GM23248 (cell line): ENCODE measurements around the gene SMTNL2.

Experiments used
- EZH2 ChIP-seq: fragments of 200-600 bp; sonication (generic); IDR thresholded peaks from 2 replicates; pipeline ENCODE4 v1.6.1; 2018; ENCODE audit warnings: antibody characterized with exemption, mild to moderate bottlenecking; ENCODE audit not compliant: insufficient read depth, poor library complexity, severe bottlenecking
- EZH2phosphoT487 ChIP-seq: fragments of 200-600 bp; sonication (generic); IDR thresholded peaks from 2 replicates; pipeline ENCODE4 v1.6.1; 2018; ENCODE audit warnings: antibody characterized with exemption, moderate library complexity, mild to moderate bottlenecking, low read depth; ENCODE audit not compliant: insufficient read depth

GRCh38 chr17:4582101-4582501 lies 2.2 kb upstream of the SMTNL2 start:
- TF ChIP-seq EZH2 = no peak
- no peak for TF ChIP-seq EZH2phosphoT487
